ENCODE results near the gene SEC14L6.

DNA sequence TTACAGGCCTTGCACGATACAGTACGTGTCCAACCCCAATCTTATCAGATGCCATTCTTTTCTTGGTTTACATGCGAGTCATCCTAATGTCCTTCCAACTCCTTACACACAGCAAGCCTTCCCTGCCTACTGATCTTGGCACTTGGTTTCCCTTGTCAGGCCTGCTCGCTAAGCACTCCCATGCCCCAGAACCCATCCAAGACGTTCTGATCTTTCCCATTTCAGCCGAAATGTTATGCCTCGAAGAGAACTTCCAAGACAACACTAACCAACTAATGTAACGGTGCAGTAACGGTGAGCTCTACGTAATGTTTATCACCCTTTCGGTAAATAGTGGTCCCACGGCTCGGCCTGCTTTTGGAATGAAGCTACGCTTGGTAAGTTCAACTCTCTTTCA, 44.6 kb upstream of the SEC14L6 start:
- TF ChIP-seq, protein P1, sequence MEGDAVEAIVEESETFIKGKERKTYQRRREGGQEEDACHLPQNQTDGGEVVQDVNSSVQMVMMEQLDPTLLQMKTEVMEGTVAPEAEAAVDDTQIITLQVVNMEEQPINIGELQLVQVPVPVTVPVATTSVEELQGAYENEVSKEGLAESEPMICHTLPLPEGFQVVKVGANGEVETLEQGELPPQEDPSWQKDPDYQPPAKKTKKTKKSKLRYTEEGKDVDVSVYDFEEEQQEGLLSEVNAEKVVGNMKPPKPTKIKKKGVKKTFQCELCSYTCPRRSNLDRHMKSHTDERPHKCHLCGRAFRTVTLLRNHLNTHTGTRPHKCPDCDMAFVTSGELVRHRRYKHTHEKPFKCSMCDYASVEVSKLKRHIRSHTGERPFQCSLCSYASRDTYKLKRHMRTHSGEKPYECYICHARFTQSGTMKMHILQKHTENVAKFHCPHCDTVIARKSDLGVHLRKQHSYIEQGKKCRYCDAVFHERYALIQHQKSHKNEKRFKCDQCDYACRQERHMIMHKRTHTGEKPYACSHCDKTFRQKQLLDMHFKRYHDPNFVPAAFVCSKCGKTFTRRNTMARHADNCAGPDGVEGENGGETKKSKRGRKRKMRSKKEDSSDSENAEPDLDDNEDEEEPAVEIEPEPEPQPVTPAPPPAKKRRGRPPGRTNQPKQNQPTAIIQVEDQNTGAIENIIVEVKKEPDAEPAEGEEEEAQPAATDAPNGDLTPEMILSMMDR (IDR thresholded peaks at IDR 0.05): no peak
- no peak for TF ChIP-seq EP300 (IDR thresholded peaks at IDR 0.05)
- TF ChIP-seq POLR2A (IDR thresholded peaks at IDR 0.05): no peak
